HG03439 (cell line): Measurements from ENCODE around the gene TMEM52B.
A peak's percentile ranks its signal among the peaks of the same experiment; 100 is the strongest.

Experiments used
- ATAC-seq: cut with Tn5 transposase; IDR thresholded peaks from one replicate; pipeline ENCODE4 v1.9.1; 2021; ENCODE audit warnings: mild to moderate bottlenecking, moderate library complexity; ENCODE audit not compliant: unreplicated experiment

TMEM52B gene

GRCh38 chr12:10178821-10179220, at the start of gene TMEM52B:
TSS of gene TMEM52B (plus strand) at chr12:10179032. CDS start at chr12:10179575, 543 bp downstream.
- ATAC-seq: no peak

DNA sequence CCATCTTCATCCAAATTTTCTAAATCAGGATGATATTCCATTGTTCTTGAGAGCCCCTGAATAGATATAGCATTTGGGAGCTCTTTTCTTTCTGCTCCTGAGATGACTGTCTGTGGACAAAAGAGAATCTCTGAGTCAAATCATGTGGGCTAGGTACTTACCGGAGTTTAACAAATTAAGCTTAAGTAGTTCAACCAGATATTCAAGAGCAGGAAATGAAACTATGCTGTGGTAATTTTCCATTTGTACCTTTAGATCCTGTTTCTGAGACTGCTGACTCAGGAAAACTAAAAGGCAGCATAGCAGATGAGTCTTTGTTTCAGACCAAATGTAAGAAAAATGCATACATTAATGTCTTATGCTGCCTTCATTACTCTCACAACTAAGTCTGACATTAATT, 48.8 kb upstream of the TMEM52B start, which contains the start of gene CLEC7A:
Gene CLEC7A (minus strand): TSS at position 158 of the 400 bp plus-strand sequence. CDS start 117 bp downstream, at position 41.
- ATAC-seq: peak; percentile 83

GRCh38 chr12:10131111-10131690, 47.6 kb upstream of the TMEM52B start:
- no peak for ATAC-seq

GRCh38 chr12:10132850-10133370, 45.9 kb upstream of the TMEM52B start:
- no peak for ATAC-seq

DNA sequence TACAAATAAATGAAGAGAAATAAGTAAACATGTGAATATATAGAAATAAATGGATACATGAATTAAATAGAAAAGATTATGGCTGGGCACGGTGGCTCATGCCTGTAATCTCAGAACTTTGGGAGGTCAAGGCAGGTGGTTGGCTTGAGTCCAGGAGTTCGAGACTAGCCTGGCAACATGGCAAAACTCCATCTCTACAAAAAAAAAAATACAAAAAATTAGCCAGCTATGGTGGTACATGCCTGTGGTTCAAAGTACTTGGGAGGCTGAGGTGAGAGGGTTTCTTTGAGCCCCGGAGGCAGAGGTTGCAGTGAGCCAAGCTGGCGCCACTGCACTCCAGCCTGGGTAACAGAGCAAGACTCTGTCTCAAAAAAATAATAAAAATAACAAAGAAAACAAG, 43.7 kb upstream of the TMEM52B start:
- no peak for ATAC-seq

DNA sequence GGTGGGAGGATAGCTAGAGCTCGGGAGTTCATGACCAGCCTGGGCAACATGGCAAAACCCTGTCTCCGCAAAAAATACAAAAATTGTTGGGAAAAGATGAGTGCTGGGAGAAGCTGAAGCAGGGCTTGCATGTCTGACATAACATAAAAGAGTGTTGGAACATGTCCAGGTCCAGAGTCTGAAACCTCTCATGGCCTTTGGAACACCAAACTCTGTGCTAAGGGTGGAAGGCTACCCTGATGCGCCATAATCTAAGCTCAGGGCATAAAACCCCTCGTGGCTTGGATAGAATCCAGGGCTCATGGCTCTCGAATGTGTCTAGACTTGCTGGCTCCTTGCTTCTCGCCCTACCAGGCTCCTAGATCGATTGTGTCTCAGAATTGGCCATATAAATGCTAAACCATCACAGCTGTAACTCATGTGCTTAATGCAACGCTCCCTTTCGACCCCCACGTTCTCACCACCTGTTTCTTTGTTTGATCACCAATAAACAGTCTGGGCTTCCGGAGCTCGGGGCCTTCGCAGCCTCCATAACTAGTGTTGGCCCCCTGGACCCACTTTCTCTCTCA, 42.1 kb upstream of the TMEM52B start:
- no peak for ATAC-seq

GRCh38 chr12:10140001-10140400, 38.8 kb upstream of the TMEM52B start:
- ATAC-seq: no peak

DNA sequence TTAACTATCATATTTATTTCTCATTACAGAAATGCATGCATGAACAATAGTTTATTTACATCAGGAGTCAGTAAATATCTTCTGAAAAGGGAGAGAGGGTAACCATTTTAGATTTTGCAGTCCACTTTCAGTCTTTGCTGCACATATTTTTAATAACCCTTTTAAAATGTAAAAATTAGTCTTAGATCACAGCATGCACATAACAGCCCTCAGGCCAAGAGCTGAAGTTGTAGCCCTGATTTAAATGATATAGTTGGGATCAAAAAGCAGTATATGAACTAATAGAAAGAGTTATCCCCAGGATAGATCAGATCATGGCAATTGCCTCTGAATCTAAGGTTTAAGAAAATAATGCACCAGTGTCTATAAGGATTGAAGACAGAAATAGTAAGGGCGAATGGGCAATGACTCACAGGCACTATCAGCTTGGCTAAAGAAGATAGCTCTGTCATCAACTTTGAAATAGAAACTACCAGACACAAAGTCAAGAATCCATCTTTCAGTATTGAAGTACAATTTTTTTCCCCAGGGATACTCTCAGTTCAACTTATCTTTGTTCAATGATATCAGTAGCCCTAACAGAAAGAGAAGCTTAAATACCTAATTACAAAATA, 35.7 kb upstream of the TMEM52B start:
- no peak for ATAC-seq

DNA sequence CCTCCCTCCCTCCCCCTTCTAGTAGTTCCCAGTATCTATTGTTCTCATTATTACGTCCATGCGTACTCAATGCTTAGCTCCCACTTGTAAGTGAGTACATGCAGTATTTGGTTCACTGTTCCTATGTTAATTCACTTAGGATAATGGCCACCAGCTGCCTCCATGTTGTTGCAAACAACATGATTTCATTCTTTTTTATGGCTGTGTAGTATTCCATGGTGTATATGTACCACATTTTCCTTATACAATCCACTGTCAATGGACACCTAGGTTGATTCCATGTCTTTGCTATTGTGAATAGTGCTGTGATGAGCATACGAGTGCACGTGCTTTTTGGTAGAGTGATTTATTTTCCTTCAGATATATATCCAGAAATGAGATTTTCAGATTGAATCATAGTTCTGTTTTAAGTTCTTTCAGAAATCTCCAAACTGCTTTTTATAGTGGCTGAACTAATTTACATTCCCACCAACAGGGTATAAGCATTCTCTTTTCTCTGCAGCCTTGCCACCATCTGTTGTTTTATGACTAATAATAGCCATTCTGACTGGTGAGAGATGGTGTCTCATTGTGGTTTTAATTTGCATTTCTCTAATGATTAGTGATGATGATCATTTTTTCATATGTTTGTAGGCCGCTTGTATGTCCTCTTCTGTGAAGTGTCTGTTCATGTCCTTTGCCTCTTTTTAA, 31.0 kb upstream of the TMEM52B start:
- peak; percentile 77 for ATAC-seq

- ATAC-seq: no peak
These were observed 27.2 kb upstream of the TMEM52B start for GRCh38 chr12:10151621-10152020.

- ATAC-seq: peak; percentile 72
These were observed 25.3 kb upstream of the TMEM52B start for GRCh38 chr12:10153271-10154144.

GRCh38 chr12:10154145-10154496, 24.7 kb upstream of the TMEM52B start:
- ATAC-seq: no peak

DNA sequence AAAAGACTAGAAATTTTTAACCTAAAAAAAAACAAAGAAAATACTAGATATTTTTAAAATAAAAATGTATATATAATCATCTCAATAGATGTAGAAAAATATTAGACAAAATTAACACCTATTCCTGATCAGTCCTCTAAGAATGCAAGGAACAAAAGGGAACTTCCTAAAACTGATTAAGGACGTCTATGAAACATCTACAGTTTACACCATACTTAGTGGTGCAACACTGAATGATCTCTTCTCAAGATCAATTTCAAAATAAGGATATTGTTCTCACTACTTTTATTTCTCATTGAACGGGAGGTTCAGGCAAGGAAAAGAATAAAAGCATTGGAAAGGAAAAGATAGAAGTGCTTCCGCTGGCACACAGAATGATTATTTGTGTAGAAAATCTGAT, 22.9 kb upstream of the TMEM52B start:
- ATAC-seq: no peak

- no peak for ATAC-seq
These were observed 20.4 kb upstream of the TMEM52B start for GRCh38 chr12:10158406-10158805.

DNA sequence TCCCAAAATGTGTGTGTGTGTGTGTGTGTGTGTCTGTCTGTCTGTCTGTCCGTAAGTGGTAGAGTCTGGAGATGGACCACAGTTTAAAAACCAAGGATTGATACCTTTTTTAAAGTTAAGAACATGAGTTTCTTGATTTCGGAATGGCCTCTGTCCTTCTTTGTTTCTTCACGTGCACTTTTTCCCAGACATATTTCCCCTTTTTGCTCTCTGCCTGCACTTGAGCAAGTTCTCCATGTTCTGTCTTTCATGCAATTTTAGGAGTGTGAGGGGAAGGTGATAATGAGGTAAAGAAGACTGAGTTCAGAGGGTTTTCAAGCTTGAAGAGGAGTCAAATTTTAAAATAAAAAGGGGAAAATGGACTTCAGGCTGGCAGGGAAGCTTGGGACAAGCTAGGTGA, 19.6 kb upstream of the TMEM52B start:
- no peak for ATAC-seq

DNA sequence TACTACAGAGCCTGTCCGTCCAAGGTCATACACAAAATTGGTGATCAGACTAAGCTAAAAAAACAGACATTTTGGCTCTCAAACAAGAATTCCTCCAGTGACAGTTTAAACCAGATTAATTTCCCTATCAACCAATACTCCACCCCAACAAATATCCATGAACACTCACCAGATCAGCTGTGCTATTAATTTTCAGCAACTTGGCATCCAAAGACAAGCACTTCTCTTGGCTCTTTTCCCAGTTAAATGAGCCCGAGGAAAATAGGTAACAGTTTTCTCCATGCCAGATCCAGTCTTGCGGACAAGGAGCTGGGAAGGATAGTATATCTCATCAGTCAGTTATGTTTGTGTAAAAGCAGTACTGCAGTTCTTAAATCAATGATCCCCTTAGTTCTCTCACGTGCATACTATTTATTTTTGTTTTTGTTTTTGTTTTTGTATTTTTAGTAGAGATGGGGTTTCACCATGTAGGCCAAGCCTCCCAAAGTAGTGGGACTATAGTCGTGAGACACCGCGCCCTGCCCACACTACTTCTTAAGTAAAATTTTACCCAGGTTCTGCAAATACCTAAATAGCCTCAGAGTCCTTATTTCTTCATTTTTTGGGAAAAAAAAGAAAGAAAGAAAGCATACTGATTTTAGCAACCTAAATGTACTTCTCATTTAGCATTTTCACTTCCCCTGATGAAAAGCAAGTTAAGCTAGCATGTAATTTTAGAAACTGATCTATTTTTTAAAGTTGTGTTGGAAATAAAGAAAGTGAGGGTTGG, 18.0 kb upstream of the TMEM52B start:
- no peak for ATAC-seq

GRCh38 chr12:10163084-10163483, 15.7 kb upstream of the TMEM52B start:
- ATAC-seq: no peak

GRCh38 chr12:10165421-10165820, 13.4 kb upstream of the TMEM52B start:
- ATAC-seq: no peak

GRCh38 chr12:10167599-10167998, 11.2 kb upstream of the TMEM52B start:
- no peak for ATAC-seq

DNA sequence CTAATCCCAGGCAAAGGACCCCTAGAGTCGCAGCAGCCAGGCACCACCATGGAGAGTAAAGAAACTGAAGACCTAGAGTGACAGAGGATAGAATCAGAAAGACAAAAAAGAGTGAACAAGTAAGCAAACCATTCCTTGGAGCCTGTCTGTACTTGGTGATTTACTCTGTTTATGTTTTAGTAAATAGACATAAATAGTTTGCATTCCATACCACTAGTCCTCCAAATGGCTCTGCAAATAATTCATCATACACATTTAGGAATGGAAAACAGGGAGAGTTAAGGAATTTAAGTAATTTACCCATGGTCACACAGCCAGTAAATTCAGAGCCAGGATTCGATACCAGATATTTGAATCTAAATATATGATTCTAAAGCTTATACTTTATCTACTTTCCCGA, 9.7 kb upstream of the TMEM52B start:
- no peak for ATAC-seq
